Activated CD8-positive, alpha-beta memory T cell treated with anti-CD3 and anti-CD28 coated beads for 36 hours (primary cell): ENCODE data around the gene HEPN1. TPM values are rescaled to one million over a fixed set of nuclear protein-coding genes. Genes with fewer than 3 reads are reported as not detected.
"Not testable (repeated sequence)": the region's sequence is repeated elsewhere in the genome, so short reads cannot be mapped to it uniquely, and the experiment has no call there.

Source experiments
- CTCF ChIA-PET: fragments of 350-600 bp; sonication (Branson Sonifier 250); formaldehyde crosslinking; loops from one replicate; lab custom pipeline; 2021; ENCODE audit warnings: antibody characterized with exemption; lab: Charles Lee
- POLR2A ChIA-PET: fragments of 350-600 bp; sonication (Branson Sonifier 250); formaldehyde crosslinking; loops from one replicate; lab custom pipeline; 2021; ENCODE audit warnings: antibody characterized with exemption; lab: Charles Lee
- total RNA-seq, 2 experiments: library from RNA; stranded (reverse); gene quantifications; one replicate each; pipeline ENCODE4 v1.2.3, GENCODE V29; 2021

HEPN1 gene
- total RNA-seq, 2 experiments from 2014 or later: not detected

DNA sequence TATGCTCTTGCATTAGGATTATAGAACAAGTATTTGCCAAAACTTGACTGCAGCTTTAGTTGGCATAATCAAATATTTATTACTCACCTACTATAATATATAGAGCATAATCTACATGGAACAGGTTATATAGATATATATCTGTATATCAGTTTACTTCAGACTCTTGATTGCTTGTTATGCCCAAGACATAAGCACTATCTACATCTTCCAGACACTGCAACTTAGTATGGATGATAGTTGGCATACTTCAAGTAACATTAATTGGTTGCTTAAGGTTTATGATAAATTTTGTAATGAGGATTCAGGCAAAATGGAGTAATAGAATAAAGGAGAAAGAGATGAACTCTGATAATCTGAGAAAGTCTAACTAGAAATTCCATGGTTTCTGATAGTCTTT lies 36.0 kb downstream of the HEPN1 start:
- CTCF ChIA-PET: interaction anchor here (1.5 to 1.9 kb wide), 2 partner anchors 169 to 187 kb away, joined by 6 to 9 read pairs; no protein-coding TSS in a partner anchor
- POLR2A ChIA-PET: no interaction called here

- ChIA-PET POLR2A (no interaction called here), CTCF (interaction anchor here (1.3 kb wide), 1 partner anchor 74 kb away, joined by 3 read pairs; no protein-coding TSS in a partner anchor)
These were observed 43.0 kb downstream of the HEPN1 start for GRCh38 chr11:124961972-124962609.

DNA sequence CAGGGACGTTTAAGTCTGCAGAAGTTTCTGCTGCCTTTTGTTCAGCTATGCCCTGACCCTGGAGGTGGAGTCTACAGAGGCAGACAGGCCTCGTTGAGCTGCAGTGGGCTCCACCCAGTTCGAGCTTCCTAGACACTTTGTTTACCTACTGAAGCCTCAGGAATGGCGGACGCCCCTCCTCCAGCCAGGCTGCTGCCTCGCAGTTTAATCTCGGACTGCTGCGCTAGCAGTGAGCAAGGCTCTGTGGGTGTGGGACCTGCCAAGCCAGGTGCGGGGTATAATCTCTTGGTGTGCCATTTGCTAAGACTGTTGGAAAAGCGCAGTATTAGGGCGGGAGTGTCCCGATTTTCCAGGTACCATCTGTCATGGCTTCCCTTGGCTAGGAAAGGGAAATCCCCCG lies 49.1 kb downstream of the HEPN1 start:
- POLR2A ChIA-PET, CTCF ChIA-PET: not testable (repeated sequence)

Other genes starting within 250 kb of the HEPN1 start
- 1 to 10 TPM; 4.8 to 5.4 TPM for gene SIAE, start 245.5 kb upstream of the HEPN1 start, total RNA-seq
- gene SPA17, start 245.3 kb upstream of the HEPN1 start, total RNA-seq: 1 to 10 TPM; 3.8 to 4.3 TPM
- 1 to 10 TPM; 6.4 to 6.7 TPM for gene NRGN, start 179.3 kb upstream of the HEPN1 start, total RNA-seq
- gene VSIG2, start 167.0 kb upstream of the HEPN1 start, total RNA-seq: under 1 TPM in 1 of 2 experiments, not detected in 1; 0.25 TPM
- gene ESAM, start 157.0 kb upstream of the HEPN1 start, total RNA-seq: under 1 TPM; 0.94 to 0.95 TPM
- gene MSANTD2, start 118.8 kb upstream of the HEPN1 start, total RNA-seq: 10 to 100 TPM in 1 of 2 experiments, 1 to 10 TPM in 1; 9.3 to 12.0 TPM
- 10 to 100 TPM; 10.3 to 11.8 TPM for gene ROBO3, start 53.8 kb upstream of the HEPN1 start, total RNA-seq
- not detected for gene ROBO4, start 21.4 kb upstream of the HEPN1 start, total RNA-seq
- not detected for gene HEPACAM, start 16.8 kb downstream of the HEPN1 start, total RNA-seq
- 1 to 10 TPM; 3.8 TPM for gene CCDC15, start 35.0 kb downstream of the HEPN1 start, total RNA-seq
- under 1 TPM; 0.30 to 0.65 TPM for gene SLC37A2, start 144.1 kb downstream of the HEPN1 start, total RNA-seq
- 10 to 100 TPM; 19.5 to 23.3 TPM for gene TMEM218, start 192.4 kb downstream of the HEPN1 start, total RNA-seq
- not detected for gene PKNOX2, start 245.5 kb downstream of the HEPN1 start, total RNA-seq